ENCODE data around the gene TMEM244. TPM values are rescaled to one million over a fixed set of nuclear protein-coding genes. Genes with fewer than 3 reads are reported as not detected.

The TMEM244 gene
- total RNA-seq, 1 donor from 2014 or later: not detected

DNA sequence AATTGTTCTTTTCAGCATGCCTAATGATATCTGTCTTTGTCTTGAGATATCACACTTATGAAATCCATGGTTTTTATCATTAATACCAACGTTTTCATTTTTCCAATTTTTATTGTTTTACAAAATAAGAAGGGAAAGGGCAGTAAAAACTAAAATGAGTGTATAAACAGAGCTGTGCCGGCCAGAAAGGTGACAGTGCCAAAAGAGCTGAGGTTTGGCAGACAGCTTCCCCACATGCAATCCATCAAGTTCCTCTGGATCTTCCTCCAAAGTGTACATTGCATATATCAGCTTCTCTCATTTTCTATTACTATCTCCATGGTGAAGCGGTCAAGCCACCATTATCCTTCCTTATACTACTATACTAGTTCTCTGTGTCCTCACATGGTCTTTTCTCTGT is 10.1 kb upstream of the TMEM244 start:
- Mint-ChIP-seq H3K4me3 (ENCODE audit: unreplicated experiment) (no peak overlapping the region), H3K36me3 (ENCODE audit: unreplicated experiment) (no peaks in the 10 kb centered on the region), H3K9me3 (ENCODE audit: unreplicated experiment) (no peaks in the 10 kb centered on the region), H3K4me1 (ENCODE audit: low read depth, unreplicated experiment) (no peaks in the 10 kb centered on the region), H3K27me3 (ENCODE audit: unreplicated experiment) (peaks cover 3% of the 10 kb centered on the region), H3K27ac (ENCODE audit: unreplicated experiment) (no peak overlapping the region)
- DNase-seq: no peak
- TF ChIP-seq, protein P1, sequence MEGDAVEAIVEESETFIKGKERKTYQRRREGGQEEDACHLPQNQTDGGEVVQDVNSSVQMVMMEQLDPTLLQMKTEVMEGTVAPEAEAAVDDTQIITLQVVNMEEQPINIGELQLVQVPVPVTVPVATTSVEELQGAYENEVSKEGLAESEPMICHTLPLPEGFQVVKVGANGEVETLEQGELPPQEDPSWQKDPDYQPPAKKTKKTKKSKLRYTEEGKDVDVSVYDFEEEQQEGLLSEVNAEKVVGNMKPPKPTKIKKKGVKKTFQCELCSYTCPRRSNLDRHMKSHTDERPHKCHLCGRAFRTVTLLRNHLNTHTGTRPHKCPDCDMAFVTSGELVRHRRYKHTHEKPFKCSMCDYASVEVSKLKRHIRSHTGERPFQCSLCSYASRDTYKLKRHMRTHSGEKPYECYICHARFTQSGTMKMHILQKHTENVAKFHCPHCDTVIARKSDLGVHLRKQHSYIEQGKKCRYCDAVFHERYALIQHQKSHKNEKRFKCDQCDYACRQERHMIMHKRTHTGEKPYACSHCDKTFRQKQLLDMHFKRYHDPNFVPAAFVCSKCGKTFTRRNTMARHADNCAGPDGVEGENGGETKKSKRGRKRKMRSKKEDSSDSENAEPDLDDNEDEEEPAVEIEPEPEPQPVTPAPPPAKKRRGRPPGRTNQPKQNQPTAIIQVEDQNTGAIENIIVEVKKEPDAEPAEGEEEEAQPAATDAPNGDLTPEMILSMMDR (IDR thresholded peaks at IDR 0.05; ENCODE audit: partially characterized antibody, unreplicated experiment): no peak

DNA sequence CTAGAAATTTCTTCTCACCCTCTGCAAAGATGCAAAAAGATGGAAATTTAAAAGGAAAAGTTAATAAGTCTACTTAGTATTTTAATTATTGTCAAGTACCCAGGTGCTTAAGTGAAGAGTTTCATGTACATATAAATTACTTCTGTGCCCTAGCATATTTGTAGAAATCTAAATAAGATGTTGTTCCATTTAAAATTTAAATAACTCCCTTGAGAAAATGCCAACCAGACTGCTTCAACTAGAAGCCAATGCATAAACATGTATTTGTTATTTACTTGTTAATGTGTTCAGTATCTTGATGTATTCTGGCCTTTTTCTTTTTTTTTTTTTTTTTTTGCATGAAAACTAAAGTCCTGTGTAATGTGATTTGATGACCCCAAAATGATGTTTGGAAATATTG is 6.3 kb upstream of the TMEM244 start:
- Mint-ChIP-seq H3K4me3 (ENCODE audit: unreplicated experiment) (no peak overlapping the region), H3K27me3 (ENCODE audit: unreplicated experiment) (peaks cover 3% of the 10 kb centered on the region), H3K9me3 (ENCODE audit: unreplicated experiment) (no peaks in the 10 kb centered on the region), H3K4me1 (ENCODE audit: low read depth, unreplicated experiment) (no peaks in the 10 kb centered on the region), H3K27ac (ENCODE audit: unreplicated experiment) (no peak overlapping the region), H3K36me3 (ENCODE audit: unreplicated experiment) (no peaks in the 10 kb centered on the region)
- no peak for DNase-seq
- TF ChIP-seq, protein P1 (IDR thresholded peaks at IDR 0.05; ENCODE audit: partially characterized antibody, unreplicated experiment): no peak

DNA sequence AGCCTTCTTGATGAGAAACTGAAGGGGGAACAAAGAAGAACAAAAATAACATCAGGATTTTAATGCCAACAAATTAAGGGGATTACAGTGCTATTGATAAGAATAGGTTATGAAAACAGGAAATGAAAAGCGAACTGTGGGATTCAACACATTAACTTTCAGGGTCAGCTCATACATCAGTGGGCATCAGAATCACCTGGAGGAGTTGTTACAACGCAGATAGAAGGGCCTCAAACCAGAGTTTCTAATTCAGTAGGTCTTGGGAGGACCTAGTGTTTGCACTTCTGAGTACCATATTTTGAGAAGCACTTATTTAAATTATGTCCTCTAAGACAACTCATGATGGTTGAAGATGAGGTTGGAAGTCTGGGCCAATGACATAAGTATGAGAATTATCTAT is 5.6 kb upstream of the TMEM244 start:
- H3K36me3 Mint-ChIP-seq (ENCODE audit: unreplicated experiment): no peaks in the 10 kb centered on the region
- no peak overlapping the region for H3K27ac Mint-ChIP-seq (ENCODE audit: unreplicated experiment)
- no peak for DNase-seq
- H3K4me1 Mint-ChIP-seq (ENCODE audit: low read depth, unreplicated experiment): no peaks in the 10 kb centered on the region
- no peaks in the 10 kb centered on the region for H3K9me3 Mint-ChIP-seq (ENCODE audit: unreplicated experiment)
- peaks cover 5% of the 10 kb centered on the region for H3K27me3 Mint-ChIP-seq (ENCODE audit: unreplicated experiment)
- H3K4me3 Mint-ChIP-seq (ENCODE audit: unreplicated experiment): no peak overlapping the region
- TF ChIP-seq, protein P1 (IDR thresholded peaks at IDR 0.05; ENCODE audit: partially characterized antibody, unreplicated experiment): no peak

DNA sequence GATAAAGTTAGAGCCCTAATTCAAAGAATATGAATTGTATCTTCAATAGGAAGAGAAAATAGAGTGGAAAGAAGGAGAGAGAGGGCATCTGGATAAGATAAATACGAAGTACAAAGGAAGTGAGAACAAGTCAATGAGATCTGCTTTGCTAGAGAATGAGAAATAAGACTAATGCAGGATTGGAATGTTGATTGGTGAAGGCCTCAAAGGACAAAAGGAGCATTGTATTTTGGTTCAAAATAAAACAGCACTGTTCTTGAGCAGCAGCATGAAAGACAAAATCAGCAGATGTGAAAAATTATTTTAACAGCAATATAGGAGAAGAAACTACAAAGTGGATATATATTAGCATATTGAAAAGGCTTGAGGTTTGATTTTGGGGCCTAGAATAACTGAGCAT is 5.1 kb upstream of the TMEM244 start:
- Mint-ChIP-seq H3K36me3 (ENCODE audit: unreplicated experiment) (no peaks in the 10 kb centered on the region), H3K9me3 (ENCODE audit: unreplicated experiment) (no peaks in the 10 kb centered on the region), H3K4me1 (ENCODE audit: low read depth, unreplicated experiment) (peaks cover 1% of the 10 kb centered on the region), H3K4me3 (ENCODE audit: unreplicated experiment) (no peak overlapping the region), H3K27ac (ENCODE audit: unreplicated experiment) (no peak overlapping the region), H3K27me3 (ENCODE audit: unreplicated experiment) (peaks cover 5% of the 10 kb centered on the region)
- TF ChIP-seq, protein P1 (IDR thresholded peaks at IDR 0.05; ENCODE audit: partially characterized antibody, unreplicated experiment): no peak
- no peak for DNase-seq

DNA sequence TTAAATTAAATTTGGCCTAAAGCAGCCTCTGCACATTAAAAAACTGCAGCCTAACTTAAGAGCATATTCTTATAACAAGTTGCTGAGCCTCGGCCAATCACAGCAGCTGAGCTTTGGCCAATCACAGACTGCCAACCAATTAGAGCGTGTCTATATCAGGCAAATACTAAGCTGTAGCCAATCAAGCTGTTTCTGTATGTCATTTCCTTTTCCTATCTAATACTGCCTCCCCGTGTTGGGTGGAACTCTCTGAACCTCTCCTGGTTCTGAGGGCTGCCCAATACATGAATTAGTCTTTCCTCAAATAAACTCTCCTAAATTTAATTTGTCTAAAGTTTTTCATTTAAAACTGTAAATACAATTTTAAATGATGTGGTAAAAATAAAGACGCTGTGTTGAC is 3.9 kb upstream of the TMEM244 start:
- H3K27ac Mint-ChIP-seq (ENCODE audit: unreplicated experiment): no peak overlapping the region
- peaks cover 10% of the 10 kb centered on the region for H3K4me1 Mint-ChIP-seq (ENCODE audit: low read depth, unreplicated experiment)
- peaks cover 5% of the 10 kb centered on the region for H3K27me3 Mint-ChIP-seq (ENCODE audit: unreplicated experiment)
- no peaks in the 10 kb centered on the region for H3K9me3 Mint-ChIP-seq (ENCODE audit: unreplicated experiment)
- TF ChIP-seq, protein P1 (IDR thresholded peaks at IDR 0.05; ENCODE audit: partially characterized antibody, unreplicated experiment): no peak
- DNase-seq: no peak
- H3K36me3 Mint-ChIP-seq (ENCODE audit: unreplicated experiment): no peaks in the 10 kb centered on the region
- no peak overlapping the region for H3K4me3 Mint-ChIP-seq (ENCODE audit: unreplicated experiment)
